Mesendoderm (in vitro differentiated cells): ENCODE data around the gene TMEM235.

ENCODE experiments used
- DNase-seq: peaks from one replicate; pipeline ENCODE4 v3.0.0; 2013
- H2AK5ac ChIP-seq: 2 replicates; pipeline ENCODE4 v1.6.1; 2013; ENCODE audit warnings: low read length, inconsistent platforms
- H2BK120ac ChIP-seq: 2 replicates; pipeline ENCODE4 v1.6.1; 2013; ENCODE audit warnings: low read depth, mild to moderate bottlenecking, low read length, moderate library complexity, mixed read lengths
- H2BK15ac ChIP-seq: replicated peaks from 2 replicates; pipeline ENCODE4 v1.6.1; 2013; ENCODE audit warnings: low read depth, mild to moderate bottlenecking, moderate library complexity
- H2BK5ac ChIP-seq: 2 replicates; pipeline ENCODE4 v1.6.1; 2013; ENCODE audit warnings: low read length, inconsistent platforms
- H3K18ac ChIP-seq: 2 replicates; pipeline ENCODE4 v1.6.1; 2013; ENCODE audit warnings: mild to moderate bottlenecking, low read length, mixed read lengths
- H3K23ac ChIP-seq: one replicate; pipeline ENCODE4 v1.6.1; 2013; ENCODE audit warnings: low read length
- H3K27ac ChIP-seq: 2 replicates; pipeline ENCODE4 v1.5.1; 2013; ENCODE audit warnings: low read depth, mild to moderate bottlenecking, inconsistent platforms, low read length, moderate library complexity
- H3K27me3 ChIP-seq: 2 replicates; pipeline ENCODE4 v1.6.1; 2013; ENCODE audit warnings: low read length, control low read depth, mild to moderate bottlenecking, inconsistent platforms; ENCODE audit not compliant: insufficient read depth, poor library complexity
- H3K36me3 ChIP-seq: 2 replicates; pipeline ENCODE4 v1.6.1; 2013; ENCODE audit warnings: low read length, inconsistent platforms; ENCODE audit not compliant: control insufficient read depth, insufficient read depth
- H3K4ac ChIP-seq: one replicate; pipeline ENCODE4 v1.6.1; 2013; ENCODE audit warnings: low read depth, mild to moderate bottlenecking, low read length, moderate library complexity
- H3K4me1 ChIP-seq: 2 replicates; pipeline ENCODE4 v1.6.1; 2013; ENCODE audit warnings: low read depth, low read length, inconsistent platforms; ENCODE audit not compliant: control insufficient read depth
- H3K4me2 ChIP-seq: 2 replicates; pipeline ENCODE4 v1.6.1; 2013; ENCODE audit warnings: low read length
- H3K4me3 ChIP-seq: 2 replicates; pipeline ENCODE4 v1.5.1; 2013; ENCODE audit warnings: mild to moderate bottlenecking, low read length
- H3K56ac ChIP-seq: one replicate; pipeline ENCODE4 v1.6.1; 2013; ENCODE audit warnings: low read length
- H3K79me1 ChIP-seq: 2 replicates; pipeline ENCODE4 v1.6.1; 2013; ENCODE audit warnings: low read length, inconsistent platforms
- H3K79me2 ChIP-seq: 2 replicates; pipeline ENCODE4 v1.6.1; 2013; ENCODE audit warnings: mild to moderate bottlenecking, low read length; ENCODE audit not compliant: control insufficient read depth, insufficient read depth
- H3K9ac ChIP-seq: 2 replicates; pipeline ENCODE4 v1.6.1; 2013; ENCODE audit warnings: low read length, inconsistent platforms
- H4K5ac ChIP-seq: one replicate; pipeline ENCODE4 v1.6.1; 2013; ENCODE audit warnings: low read length
- H4K8ac ChIP-seq: one replicate; pipeline ENCODE4 v1.6.1; 2013; ENCODE audit warnings: low read depth, mild to moderate bottlenecking, control low read depth, low read length, moderate library complexity
- WGBS: extraction: QIAGEN DNeasy Blood & Tissue Kit; methylation state at CpG from one replicate; pipeline ENCODE4 v1.1.7; 2013; ENCODE audit warnings: low lambda C conversion rate, missing lambda C conversion rate; ENCODE audit not compliant: insufficient coverage; ENCODE audit errors: extremely low coverage; 5-methylcytosine and 5-hydroxymethylcytosine counted together

Gene TMEM235

GRCh38 chr17:78272914-78273258 lies 41.5 kb downstream of the TMEM235 start:
- Histone ChIP-seq H2BK5ac (peak overlapping the region; percentile 99), H3K4me2 (no peak overlapping the region), H3K18ac (peak overlapping the region; percentile 51), H3K36me3 (no peaks in the 10 kb centered on the region), H3K23ac (peak overlapping the region; percentile 20), H3K4me3 (no peak overlapping the region), H2BK15ac (no peak overlapping the region), H3K79me2 (no peaks in the 10 kb centered on the region), H4K5ac (peak overlapping the region; percentile 5), H3K27ac (peak overlapping the region; percentile 81), H3K56ac (peak overlapping the region; percentile 88), H2BK120ac (peak overlapping the region; percentile 0), H4K8ac (no peak overlapping the region), H2AK5ac (peak overlapping the region; percentile 52), H3K79me1 (no peaks in the 10 kb centered on the region), H3K27me3 (no peaks in the 10 kb centered on the region), H3K4me1 (peaks cover 29% of the 10 kb centered on the region), H3K9ac (peak overlapping the region; percentile 43), H3K4ac (peak overlapping the region; percentile 28)
- no peak for DNase-seq
- WGBS: no CpG with 5 or more reads among the region's 7 CpGs

GRCh38 chr17:78273813-78274212 lies 42.4 kb downstream of the TMEM235 start:
- Histone ChIP-seq H2BK120ac (no peak overlapping the region), H3K4me2 (no peak overlapping the region), H2AK5ac (peak overlapping the region; percentile 98), H3K4me3 (no peak overlapping the region), H3K56ac (peak overlapping the region; percentile 54), H3K4me1 (peaks cover 25% of the 10 kb centered on the region), H3K18ac (peak overlapping the region; percentile 25), H2BK5ac (peak overlapping the region; percentile 1), H3K9ac (no peak overlapping the region), H3K27ac (no peak overlapping the region), H2BK15ac (no peak overlapping the region), H3K36me3 (no peaks in the 10 kb centered on the region), H3K4ac (peak overlapping the region; percentile 25), H3K79me2 (no peaks in the 10 kb centered on the region), H3K27me3 (no peaks in the 10 kb centered on the region), H4K5ac (no peak overlapping the region), H3K79me1 (no peaks in the 10 kb centered on the region), H4K8ac (no peak overlapping the region), H3K23ac (no peak overlapping the region)
- DNase-seq: no peak
- WGBS: no CpG with 5 or more reads among the region's 6 CpGs

GRCh38 chr17:78275355-78275754 lies 43.9 kb downstream of the TMEM235 start:
- H3K4me1 ChIP-seq: peaks cover 18% of the 10 kb centered on the region
- H3K36me3 ChIP-seq: no peaks in the 10 kb centered on the region
- H2AK5ac ChIP-seq: no peak overlapping the region
- no peak overlapping the region for H3K4me2 ChIP-seq
- no peak overlapping the region for H3K4ac ChIP-seq
- DNase-seq: no peak
- no peak overlapping the region for H2BK5ac ChIP-seq
- no peaks in the 10 kb centered on the region for H3K79me2 ChIP-seq
- no peak overlapping the region for H3K56ac ChIP-seq
- no peak overlapping the region for H3K18ac ChIP-seq
- no CpG with 5 or more reads among the region's 5 CpGs for WGBS
- no peak overlapping the region for H3K23ac ChIP-seq
- H4K5ac ChIP-seq: no peak overlapping the region
- no peak overlapping the region for H2BK15ac ChIP-seq
- no peak overlapping the region for H2BK120ac ChIP-seq
- H3K27ac ChIP-seq: no peak overlapping the region
- no peaks in the 10 kb centered on the region for H3K27me3 ChIP-seq
- H3K79me1 ChIP-seq: no peaks in the 10 kb centered on the region
- no peak overlapping the region for H3K4me3 ChIP-seq
- H3K9ac ChIP-seq: no peak overlapping the region
- H4K8ac ChIP-seq: no peak overlapping the region

GRCh38 chr17:78276098-78276887 lies 44.9 kb downstream of the TMEM235 start:
- Histone ChIP-seq H3K56ac (no peak overlapping the region), H3K4me1 (peaks cover 18% of the 10 kb centered on the region), H3K9ac (no peak overlapping the region), H3K4me2 (no peak overlapping the region), H2AK5ac (no peak overlapping the region), H3K79me1 (no peaks in the 10 kb centered on the region), H3K79me2 (no peaks in the 10 kb centered on the region), H4K5ac (no peak overlapping the region), H2BK5ac (no peak overlapping the region), H3K27ac (no peak overlapping the region), H3K23ac (no peak overlapping the region), H3K27me3 (no peaks in the 10 kb centered on the region), H3K4ac (no peak overlapping the region), H2BK15ac (no peak overlapping the region), H2BK120ac (no peak overlapping the region), H4K8ac (no peak overlapping the region), H3K4me3 (no peak overlapping the region), H3K18ac (no peak overlapping the region), H3K36me3 (no peaks in the 10 kb centered on the region)
- no CpG with 5 or more reads among the region's 15 CpGs for WGBS
- no peak for DNase-seq

GRCh38 chr17:78278139-78278741 lies 46.8 kb downstream of the TMEM235 start:
- H3K4me2 ChIP-seq: no peak overlapping the region
- H3K36me3 ChIP-seq: no peaks in the 10 kb centered on the region
- no peaks in the 10 kb centered on the region for H3K79me1 ChIP-seq
- no peak overlapping the region for H3K4ac ChIP-seq
- peak overlapping the region; percentile 43 for H4K8ac ChIP-seq
- H3K4me3 ChIP-seq: no peak overlapping the region
- no peak overlapping the region for H2AK5ac ChIP-seq
- peak overlapping the region; percentile 1 for H2BK120ac ChIP-seq
- no peaks in the 10 kb centered on the region for H3K27me3 ChIP-seq
- no peak overlapping the region for H4K5ac ChIP-seq
- peak overlapping the region; percentile 86 for H3K18ac ChIP-seq
- peak; percentile 68 for DNase-seq
- H2BK15ac ChIP-seq: no peak overlapping the region
- H3K79me2 ChIP-seq: no peaks in the 10 kb centered on the region
- peak overlapping the region; percentile 78 for H3K56ac ChIP-seq
- no peak overlapping the region for H3K27ac ChIP-seq
- WGBS: no CpG with 5 or more reads among the region's 11 CpGs
- H3K23ac ChIP-seq: no peak overlapping the region
- H3K9ac ChIP-seq: peak overlapping the region; percentile 54
- peak overlapping the region; percentile 41 for H2BK5ac ChIP-seq
- peaks cover 10% of the 10 kb centered on the region for H3K4me1 ChIP-seq
